HG02763 (cell line): ENCODE measurements around the gene APPBP2.
"Not testable (repeated sequence)": the region's sequence is repeated elsewhere in the genome, so short reads cannot be mapped to it uniquely, and the experiment has no call there.

Source experiments
- ATAC-seq: cut with Tn5 transposase; IDR thresholded peaks from one replicate; pipeline ENCODE4 v1.9.1; 2021; ENCODE audit warnings: mild to moderate bottlenecking, moderate library complexity; ENCODE audit not compliant: unreplicated experiment

Gene APPBP2

DNA sequence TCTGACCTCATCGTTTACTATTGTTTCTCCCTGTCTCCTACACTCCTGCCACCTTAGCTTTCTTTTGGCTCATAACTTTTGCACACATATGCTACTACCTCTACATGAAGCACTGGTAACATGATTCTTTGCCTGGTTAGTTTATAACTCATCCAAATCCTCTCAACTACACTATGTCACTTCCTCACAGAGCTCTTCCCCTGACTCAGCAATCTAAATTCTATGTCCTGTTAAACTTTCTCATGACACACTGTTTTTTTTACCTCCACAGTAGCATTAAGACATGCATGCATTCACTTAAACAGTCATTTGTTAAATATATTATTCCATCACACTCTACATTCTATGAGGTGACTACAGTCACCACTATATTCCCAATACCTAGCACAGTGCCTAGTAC, 19.7 kb downstream of the APPBP2 start:
- ATAC-seq, result no peak

DNA sequence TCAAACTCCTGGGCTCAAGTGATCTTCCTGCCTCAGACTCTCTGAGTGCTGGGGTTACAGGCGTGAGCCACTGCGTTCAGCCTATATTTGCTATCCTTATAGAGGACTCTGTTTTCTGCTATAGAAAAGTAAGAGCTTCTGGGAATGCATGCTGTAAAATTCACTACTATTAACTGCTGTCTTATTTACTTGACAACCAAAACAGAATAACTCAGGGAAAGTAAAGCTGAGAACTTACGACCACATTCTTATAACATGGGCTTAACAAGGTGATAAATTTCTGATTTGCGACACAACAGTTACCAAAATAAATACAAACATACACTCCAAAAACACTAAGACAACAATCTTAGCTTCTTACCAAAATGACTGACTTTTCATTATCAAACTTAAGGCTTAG, 23.9 kb downstream of the APPBP2 start:
- ATAC-seq, result no peak

DNA sequence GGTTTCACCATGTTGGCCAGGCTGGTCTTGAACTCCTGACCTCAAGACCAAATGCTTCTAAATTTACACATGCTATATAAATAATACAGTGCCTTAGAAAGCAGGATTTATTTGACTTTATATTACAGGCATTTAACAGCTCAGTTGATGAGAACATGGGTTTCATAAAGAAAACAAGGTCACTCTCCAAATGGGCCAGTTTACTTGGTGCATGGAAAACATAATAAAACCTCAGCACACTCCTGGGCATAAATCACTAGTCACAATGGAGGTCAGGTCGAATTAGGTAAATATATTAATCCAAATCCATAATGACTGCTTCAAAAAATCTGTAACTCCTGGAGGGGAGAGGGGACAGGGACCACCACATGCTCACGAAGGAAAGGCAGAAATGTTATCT, 24.5 kb downstream of the APPBP2 start:
- no peak for ATAC-seq

DNA sequence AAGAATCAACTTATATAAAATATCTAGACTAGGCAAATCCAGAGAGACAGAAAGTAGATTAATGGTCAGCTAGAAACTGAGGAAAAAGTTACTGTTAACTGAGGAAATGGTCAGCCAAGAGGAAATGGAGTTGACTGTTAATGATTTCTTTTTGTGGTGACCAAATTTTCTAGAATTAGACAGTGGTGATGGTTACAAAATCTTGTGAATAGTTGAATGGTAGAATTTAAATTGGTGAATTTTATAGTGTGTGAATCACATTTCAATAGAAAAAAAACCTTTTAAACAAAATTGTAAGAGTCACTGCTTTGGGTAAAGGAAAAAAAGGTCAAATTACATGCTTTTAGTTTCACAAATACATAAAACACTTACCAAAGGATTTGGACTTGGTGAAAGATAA, 30.0 kb downstream of the APPBP2 start:
- ATAC-seq, result no peak

DNA sequence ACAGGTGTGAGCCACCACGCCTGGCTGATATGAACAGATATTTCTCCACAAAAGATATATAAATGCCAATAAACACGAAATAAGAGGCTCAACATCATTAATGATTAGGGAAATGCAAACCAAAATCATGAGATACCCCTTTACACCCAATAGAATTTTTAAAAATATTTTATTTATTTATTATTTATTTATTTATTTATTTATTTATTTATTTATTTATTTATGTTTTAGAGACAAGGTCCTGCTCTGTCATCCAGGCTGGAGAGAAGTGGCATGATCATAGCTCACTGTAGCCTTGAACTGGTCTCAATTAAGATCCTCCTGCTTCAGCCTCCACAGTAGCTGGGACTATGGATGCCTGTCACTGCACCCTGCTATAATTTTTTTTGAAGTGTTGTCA, 30.8 kb downstream of the APPBP2 start:
- ATAC-seq, result no peak

DNA sequence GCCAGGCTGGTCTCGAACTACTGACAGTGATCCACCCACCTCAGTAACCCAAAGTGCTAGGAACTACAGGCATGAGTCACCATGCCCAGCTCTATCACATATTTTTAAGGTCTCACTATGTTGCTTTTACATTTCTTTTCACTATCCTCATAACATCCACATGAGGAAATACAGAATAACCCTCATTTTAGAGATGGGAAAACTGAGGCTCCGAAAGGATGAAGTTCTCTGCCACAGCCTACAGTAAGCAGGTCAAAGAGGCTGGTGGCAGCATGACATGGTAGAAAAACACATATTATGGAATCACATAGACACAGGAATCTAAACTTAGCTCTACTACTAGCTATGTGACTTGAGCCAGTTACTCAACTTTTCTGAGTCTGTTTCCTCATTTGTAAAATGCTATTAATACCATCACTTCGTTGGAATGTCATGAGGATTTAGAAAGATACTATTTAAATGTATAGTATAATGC, 32.2 kb downstream of the APPBP2 start:
- ATAC-seq, result no peak

DNA sequence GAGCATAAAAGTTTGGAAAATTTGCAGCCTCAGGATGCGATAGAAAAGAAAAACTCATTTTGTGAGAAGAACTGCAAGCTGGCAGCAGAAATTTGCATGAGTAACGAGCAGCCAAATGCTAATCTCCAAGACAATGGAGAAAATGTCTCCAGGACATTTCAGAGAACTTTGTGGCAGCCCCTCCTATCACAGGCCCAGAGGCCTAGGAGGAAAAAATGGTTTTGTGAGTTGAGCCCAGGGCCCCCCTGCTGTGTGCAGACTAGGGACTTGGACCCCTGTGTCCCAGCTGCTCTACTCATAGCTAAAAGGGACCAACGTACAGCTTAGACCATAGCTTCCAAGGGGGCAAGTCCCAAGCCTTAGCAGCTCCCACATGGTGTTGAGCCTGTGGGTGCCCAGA, 34.3 kb downstream of the APPBP2 start:
- no peak for ATAC-seq

DNA sequence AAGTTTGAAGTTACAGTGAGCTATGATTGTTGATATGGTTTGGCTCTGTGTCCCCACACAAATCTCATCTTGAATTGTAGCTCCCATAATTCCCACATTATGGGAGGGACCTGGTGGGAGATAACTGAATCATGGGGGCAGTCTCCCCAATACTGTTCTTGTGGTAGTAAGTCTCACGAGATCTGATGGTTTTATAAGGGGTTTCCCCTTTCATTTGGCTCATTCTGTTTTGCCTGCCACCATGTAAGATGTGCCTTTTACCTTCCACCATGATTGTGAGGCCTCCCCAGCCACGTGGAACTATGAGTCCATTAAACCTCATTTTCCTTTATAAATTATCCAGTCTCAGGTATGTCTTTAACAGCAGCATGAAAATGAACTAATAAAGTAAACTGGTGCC, 35.4 kb downstream of the APPBP2 start:
- ATAC-seq, result not testable (repeated sequence)

DNA sequence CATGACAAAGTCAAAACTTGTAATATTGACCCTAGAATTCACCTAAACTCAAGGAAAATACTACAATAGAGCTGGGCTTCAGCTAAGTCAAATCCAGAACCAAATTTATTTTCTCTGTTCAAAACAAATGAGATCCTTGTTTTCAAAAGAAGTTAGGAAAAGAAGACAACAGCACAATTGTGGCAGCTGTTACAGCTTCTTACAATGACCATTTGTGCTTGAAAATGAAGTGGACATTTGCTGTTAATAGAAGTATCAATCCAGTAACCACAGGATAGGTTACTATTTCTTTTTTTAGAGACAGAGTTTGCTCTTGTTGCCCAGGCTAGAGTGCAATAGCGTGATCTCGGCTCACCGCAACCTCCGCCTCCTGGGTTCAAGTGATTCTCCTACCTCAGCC, 44.4 kb downstream of the APPBP2 start:
- no peak for ATAC-seq

DNA sequence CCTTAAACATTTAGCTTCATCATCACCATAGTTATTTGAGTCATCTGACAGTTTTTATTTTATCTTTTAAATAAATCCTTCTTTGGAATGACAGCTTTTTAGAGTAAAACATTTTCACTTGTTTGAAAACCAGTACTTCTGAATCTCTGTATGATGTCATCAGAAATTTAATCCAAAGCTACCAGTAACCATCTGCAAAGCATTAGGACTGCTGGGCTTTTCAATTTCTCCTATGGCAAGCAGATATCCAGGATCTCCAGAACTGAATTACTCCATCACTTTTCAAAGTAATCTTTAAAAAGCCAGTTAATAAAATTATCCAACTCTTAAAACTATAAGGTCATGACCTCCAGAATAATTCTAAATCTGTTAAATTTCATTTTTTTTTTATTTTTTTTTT, 52.3 kb downstream of the APPBP2 start:
- ATAC-seq, result no peak

DNA sequence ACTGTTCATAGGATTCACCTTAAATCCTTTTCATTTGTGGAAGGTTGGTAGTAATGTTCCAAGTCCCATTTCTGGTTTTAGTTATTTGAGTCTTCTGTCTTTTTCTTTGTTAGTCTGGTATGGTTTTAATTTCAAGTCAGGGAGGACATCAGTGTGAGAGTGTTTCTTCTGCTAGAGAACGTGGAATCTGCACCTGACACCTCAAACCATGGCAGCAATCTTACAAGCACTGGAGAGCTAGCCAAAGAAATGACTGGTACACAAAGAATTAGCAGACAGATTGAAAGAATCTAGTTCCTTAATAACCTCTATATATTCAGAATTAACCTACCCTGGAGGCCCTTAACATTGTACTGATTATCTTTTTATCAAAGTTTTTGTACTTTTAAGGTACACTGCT, 53.6 kb downstream of the APPBP2 start:
- ATAC-seq, result no peak

DNA sequence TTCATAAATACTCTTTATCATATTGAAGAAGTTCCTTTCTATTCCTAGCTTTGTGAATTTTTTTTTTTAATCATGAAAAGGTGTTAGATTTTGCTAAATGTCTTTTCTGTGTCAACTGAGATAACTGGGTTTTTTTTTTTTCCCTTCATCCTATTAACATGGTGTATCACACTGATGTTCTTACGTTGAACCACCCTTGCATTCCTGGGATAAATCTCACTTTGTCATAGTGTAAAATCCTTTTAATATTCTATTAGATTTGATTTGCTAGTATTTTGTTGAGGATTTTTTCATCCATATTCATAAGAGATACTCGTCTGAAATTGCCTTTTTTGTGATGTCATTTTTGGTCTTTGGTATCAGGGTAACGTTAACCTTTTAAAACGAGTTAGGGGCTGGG, 54.6 kb downstream of the APPBP2 start:
- no peak for ATAC-seq

DNA sequence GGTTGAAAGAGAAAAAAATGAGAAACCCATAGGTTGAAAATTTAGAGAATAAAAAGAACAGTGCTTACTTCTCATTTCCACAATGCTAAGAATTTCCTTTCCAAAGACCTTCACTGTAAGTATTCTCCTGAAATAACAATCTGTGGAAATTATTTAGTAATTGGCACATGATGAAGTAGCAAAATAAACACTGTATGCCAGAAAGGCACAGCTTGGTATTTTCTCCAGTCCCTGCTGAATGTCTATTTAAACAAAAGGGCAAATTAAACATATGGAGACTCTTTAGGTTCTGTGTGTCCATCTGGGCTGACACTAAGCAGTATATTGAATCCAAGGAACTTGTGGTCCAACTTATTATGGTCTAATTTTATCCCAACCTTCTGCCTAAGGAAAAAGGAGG, 57.7 kb downstream of the APPBP2 start:
- ATAC-seq, result no peak

DNA sequence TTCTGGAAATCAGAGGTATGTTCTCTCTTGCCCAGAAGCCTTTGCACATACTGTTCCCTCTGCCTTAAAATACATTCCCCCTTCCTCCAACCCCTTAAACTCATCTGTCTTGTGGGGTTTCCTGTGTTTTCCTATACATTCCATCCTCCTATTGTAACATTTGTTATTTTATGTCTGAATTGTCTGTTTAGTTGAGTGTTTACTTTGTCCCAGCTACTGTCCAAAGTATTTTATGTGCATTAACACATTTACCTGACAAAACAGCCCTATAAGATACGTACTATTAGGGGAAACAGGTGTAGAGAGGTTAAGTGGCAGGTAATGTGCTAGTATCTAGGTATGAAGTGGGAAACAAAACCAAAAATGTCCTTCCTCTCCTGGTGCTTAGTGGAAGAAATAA, 61.7 kb downstream of the APPBP2 start:
- no peak for ATAC-seq

DNA sequence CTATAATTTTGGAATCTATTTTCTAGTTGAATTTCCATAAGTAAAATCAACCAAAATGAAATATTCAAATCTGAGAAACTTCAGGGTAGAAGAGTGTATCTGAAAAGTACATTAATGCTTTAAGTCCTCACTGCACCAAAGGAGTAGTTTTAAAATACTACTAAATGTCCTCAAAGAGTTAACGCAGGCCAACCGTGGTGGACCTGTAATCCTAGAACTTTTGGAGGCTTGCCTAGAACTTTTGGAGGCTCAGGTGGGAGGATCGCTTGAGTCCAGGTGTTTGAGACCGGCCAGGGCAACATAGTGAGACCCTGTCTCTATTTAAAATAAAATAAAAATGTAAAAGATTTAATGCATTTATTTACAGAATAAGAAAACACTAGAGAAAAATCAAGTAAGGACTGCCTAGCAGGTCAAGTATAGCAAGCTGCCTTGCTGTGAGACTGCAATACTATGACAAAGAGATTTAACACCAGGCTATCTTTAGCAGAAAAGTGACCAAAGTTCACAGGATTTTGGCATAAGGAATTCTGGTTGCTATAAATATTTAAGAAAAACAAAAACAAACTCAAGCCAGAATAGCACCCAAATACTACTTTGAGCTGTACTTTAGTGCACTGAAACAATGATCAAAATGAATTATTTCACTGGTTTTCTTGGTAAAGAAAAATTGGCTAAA, 62.7 kb downstream of the APPBP2 start:
- no peak for ATAC-seq

DNA sequence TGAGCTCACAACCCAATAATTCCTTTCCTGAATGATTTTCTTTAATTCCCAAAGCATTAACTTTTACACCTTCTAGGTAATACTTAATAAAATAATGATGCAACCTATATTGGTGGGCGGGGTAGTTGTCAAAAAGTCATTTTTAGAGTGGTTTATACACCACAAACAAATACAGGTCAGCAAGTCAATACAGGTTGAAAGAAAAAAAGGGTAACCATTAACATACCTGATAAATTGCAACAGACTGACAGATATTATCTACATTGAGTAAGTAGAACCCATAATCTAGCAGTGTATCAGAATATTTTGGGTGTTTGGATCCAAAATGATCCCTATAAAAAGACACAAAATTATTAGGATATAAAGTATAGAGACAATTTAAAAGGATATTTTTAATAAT, 64.5 kb downstream of the APPBP2 start:
- no peak for ATAC-seq

DNA sequence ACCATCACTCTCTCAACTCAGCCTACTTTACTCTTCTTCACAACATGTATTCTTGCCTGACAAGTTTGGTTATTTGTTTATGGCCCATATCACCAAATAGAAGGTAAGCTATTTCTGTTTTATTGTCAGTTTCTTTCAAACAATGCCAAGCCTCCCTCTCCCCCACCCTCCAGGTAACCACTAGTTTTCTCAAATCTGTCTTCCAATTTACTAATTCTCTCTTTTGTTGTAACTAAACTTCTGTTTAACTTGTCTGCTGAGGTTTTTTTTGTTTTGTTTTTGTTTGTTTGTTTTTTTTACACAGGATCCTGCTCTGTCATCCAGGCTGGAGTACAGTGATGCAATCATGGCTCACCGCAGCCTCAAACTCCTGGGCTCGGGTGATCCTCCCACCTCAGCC, 68.9 kb downstream of the APPBP2 start:
- no peak for ATAC-seq

DNA sequence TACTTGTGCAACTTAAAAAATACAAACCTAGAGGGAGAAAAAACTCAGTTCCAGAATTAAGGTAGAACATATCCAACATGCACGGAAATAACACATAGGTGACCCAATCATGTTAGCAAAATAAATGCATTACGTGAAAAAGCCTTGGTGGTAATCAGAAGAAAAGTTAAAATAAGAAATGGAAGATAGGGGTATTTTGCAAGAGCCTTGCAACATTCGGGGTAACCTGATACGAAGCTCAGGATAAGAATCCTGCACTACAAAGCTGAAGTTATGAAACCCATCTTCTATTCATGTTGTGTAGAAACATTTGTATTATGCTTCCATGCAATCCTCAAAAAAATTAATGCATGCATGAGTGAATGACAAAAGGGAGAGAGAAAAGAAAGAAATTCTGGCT, 70.7 kb downstream of the APPBP2 start:
- no peak for ATAC-seq

DNA sequence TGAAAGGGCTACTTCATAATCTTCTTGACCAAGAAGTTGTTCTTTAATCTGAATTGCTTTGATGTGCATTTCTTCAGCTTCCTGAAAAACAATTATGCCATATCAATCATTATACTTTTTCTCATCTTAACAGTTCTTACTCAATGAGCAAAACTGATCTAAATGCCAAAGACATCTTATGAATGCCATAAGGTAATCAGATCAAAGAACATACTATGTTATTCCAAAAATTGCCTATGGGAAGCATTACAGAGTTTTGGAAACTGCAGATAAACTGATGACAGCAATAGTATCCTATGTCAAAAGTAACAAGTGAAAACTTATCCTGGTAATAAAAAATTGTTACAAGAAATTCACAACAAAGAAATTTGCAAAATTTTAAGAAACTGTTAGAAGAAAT, 74.1 kb downstream of the APPBP2 start:
- no peak for ATAC-seq

DNA sequence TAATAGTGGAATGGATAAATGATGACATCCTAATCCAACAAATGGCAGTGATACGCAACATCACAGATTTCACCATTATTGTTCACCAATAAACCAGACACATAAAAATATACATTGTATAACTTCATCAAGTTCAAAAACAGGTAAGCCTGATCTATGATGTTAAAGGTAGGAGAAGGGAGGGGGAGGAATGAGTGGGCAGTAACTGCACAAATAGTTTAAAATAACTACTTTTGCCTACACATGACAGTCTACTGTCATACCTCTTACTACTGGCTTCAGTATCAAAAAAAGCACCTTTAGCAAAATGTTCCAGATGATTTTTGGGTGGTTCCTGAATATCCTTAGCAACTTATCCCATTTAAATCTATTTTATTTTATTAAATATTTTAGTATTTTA, 75.0 kb downstream of the APPBP2 start:
- no peak for ATAC-seq

DNA sequence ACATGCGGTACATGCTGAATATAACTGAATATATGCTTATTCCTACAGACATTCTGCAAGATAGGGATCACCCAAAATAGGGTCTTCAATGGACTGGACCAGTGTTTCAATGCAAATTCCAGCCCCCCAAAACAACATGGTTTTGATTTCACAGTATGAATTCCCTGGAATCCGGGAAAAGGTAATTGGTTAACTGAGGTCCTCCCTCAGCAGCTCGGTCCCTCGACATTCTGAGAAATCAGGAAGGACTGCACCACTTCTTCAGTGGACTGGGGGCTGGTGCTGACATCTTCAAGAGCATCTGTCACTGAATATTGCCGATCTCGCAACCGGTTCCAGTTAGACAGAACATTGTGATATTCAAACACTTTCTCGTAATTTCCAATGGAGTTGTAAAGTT, 78.7 kb downstream of the APPBP2 start:
- ATAC-seq, result no peak

DNA sequence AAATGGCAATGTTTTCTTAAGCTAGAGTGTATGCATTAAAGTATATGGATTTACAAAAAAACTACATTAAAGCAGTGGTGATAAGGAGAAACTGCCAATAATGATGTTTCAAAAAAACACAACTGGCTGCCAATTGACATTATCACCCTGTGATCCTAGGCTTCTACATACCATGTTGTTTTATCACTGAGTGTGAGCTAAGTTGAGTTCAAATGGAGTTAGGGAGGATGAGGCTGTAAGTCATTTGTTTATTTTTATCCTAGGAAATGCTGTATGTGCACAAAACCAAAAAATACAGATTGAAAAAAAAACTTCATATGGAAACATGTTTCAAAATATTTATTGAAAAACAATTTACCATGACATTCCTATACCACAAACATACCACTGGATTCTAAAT, 80.9 kb downstream of the APPBP2 start:
- ATAC-seq, result no peak

DNA sequence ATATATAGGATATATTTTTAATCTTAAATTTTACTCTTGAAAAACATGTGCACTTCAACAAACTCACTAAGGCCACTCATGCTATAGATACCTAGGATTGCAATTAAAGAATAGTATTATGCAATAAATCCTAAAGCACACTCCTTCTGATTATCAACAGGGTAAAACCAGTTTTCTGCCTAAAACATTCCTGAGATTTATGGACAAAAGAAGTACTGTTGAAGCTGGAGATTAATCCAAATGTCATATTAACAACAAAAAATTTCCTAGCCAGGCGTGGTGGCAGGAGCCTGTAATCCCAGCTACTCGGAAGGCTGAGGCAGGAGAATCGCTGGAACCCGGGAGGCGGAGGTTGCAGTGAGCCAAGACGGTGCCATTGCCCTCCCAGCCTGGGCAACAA, 82.3 kb downstream of the APPBP2 start:
- ATAC-seq, result no peak
